ENCODE data around the gene NOXA1. TPM values are rescaled to one million over a fixed set of nuclear protein-coding genes. Genes with fewer than 3 reads are reported as not detected.
A peak's percentile ranks its signal among the peaks of the same experiment; 100 is the strongest.

Gene NOXA1
- total and polyA plus RNA-seq, 9 of the 15 experiments (the other 6 are each of a cell fraction or from before 2014, with no cell fraction given): 0.07 to 1.2 (median 0.20) TPM; not detected in 4

GRCh38 chr9:137382444-137383080, 40.6 kb upstream of the NOXA1 start:
- no peaks in the 10 kb centered on the region for H3K9me1 ChIP-seq (ENCODE audit: control insufficient read depth, insufficient read depth, low read length)
- no peaks in the 10 kb centered on the region for H3K27me3 ChIP-seq (ENCODE audit: control insufficient read depth in 2 of 2, insufficient read depth in 2 of 2, low read length in 2 of 2)
- H3K9me3 ChIP-seq (replicated peaks; ENCODE audit: control insufficient read depth, insufficient read depth, low read depth, low read length): peaks cover 8% of the 10 kb centered on the region
- POLR2A ChIA-PET: interaction anchor here (0.6 to 1.0 kb wide), 2 partner anchors 10 to 12 kb away, joined by 3 read pairs; no protein-coding TSS in a partner anchor
- H3K9ac ChIP-seq (ENCODE audit: insufficient read depth in 1 of 2, low read depth in 2 of 2, low read length in 2 of 2): peak overlapping the region in 1 of 2 experiments; percentile 19; a peak in 2 of 4 replicates
- no peak overlapping the region for H3K27ac ChIP-seq (ENCODE audit: extremely low read depth, low read depth, low read length)
- BruUV-seq (replicated peaks): no TSS peak
- H3K79me2 ChIP-seq (ENCODE audit: control insufficient read depth, insufficient read depth, low read length): no peaks in the 10 kb centered on the region
- H2AFZ ChIP-seq (ENCODE audit: low read depth, low read length): no peak overlapping the region
- FAIRE-seq (no peak), DNase-seq (ENCODE audit: extremely low read depth in 1 of 4, low spot score in 3 of 4) (no peak), ATAC-seq (peak; percentile 25; the same call in 2 of the 3 replicates)
- CTCF ChIA-PET (ENCODE audit: low intra/inter-chr PET ratio): no interaction called here
- no peak overlapping the region for H3K4me3 ChIP-seq
- H4K20me1 ChIP-seq (replicated peaks; ENCODE audit: control insufficient read depth, insufficient read depth, low read length): no peaks in the 10 kb centered on the region
- in situ Hi-C loops (cut with MboI): no loop called here
- TF ChIP-seq HNRNPH1 (optimal IDR thresholded peaks at IDR 0.05; ENCODE audit: low read depth, low read length) (no peak), CGGBP1 (CRISPR knock-in tag; IDR thresholded peaks at IDR 0.05) (no peak), HMG20B (CRISPR knock-in tag; IDR thresholded peaks at IDR 0.05) (no peak), ELF1 (tag; IDR thresholded peaks at IDR 0.05) (no peak)
- peaks cover 8 to 37% of the 10 kb centered on the region in 2 experiments; a peak in 4 of 5 replicates for H3K4me1 ChIP-seq (replicated peaks in 1 of 2; ENCODE audit: control insufficient read depth in 2 of 2, insufficient read depth in 2 of 2, low read length in 2 of 2)
- H3K4me2 ChIP-seq (ENCODE audit: insufficient read depth, low read length): no peak overlapping the region
- intact Hi-C loops (cut with micrococcal nuclease): no loop called here
- 80% methylated on average over 13 of the region's 25 CpGs for WGBS (ENCODE audit: insufficient coverage, low coverage, missing lambda C conversion rate)
- H3K36me3 ChIP-seq (ENCODE audit: control insufficient read depth, insufficient read depth, low read length): no peaks in the 10 kb centered on the region
